NCI-H226 (cell line): Measurements from ENCODE around the gene TROAP.

Source experiments
- DNase-seq: peaks from one replicate; pipeline ENCODE4 v3.0.0-alpha.2; 2015

TROAP gene

GRCh38 chr12:49344486-49345050, 21.5 kb downstream of the TROAP start:
- no peak for DNase-seq

GRCh38 chr12:49345051-49345824, 22.2 kb downstream of the TROAP start:
- DNase-seq, result no peak

GRCh38 chr12:49345825-49346658, 23.0 kb downstream of the TROAP start:
- DNase-seq, result no peak

- no peak for DNase-seq
These were observed 23.7 kb downstream of the TROAP start, which contains the start of gene DNAJC22 for GRCh38 chr12:49346659-49347310. Gene DNAJC22, plus strand, starts transcription at chr12:49346888. Its CDS starts 1,985 bp downstream, at chr12:49348873.

- peak; percentile 99 for DNase-seq
These were observed 24.5 kb downstream of the TROAP start for GRCh38 chr12:49347311-49348193.

- DNase-seq, result no peak
These were observed 25.7 kb downstream of the TROAP start for GRCh38 chr12:49348781-49349180.

GRCh38 chr12:49349266-49349665, 26.2 kb downstream of the TROAP start:
- no peak for DNase-seq

GRCh38 chr12:49352351-49352750, 29.3 kb downstream of the TROAP start:
- DNase-seq, result no peak

GRCh38 chr12:49355913-49356312, 32.9 kb downstream of the TROAP start:
- DNase-seq, result no peak

- DNase-seq, result no peak
These were observed 34.1 kb downstream of the TROAP start for GRCh38 chr12:49357103-49357678.

GRCh38 chr12:49358483-49359141, 35.6 kb downstream of the TROAP start:
- peak; percentile 21 for DNase-seq

- no peak for DNase-seq
These were observed 36.6 kb downstream of the TROAP start for GRCh38 chr12:49359671-49360070.

GRCh38 chr12:49362077-49362476, 39.0 kb downstream of the TROAP start:
- no peak for DNase-seq

- DNase-seq, result peak; percentile 81
These were observed 41.9 kb downstream of the TROAP start for GRCh38 chr12:49364989-49365388.

GRCh38 chr12:49365542-49365941, 42.5 kb downstream of the TROAP start:
- peak; percentile 91 for DNase-seq

GRCh38 chr12:49366096-49366651, 43.1 kb downstream of the TROAP start:
- no peak for DNase-seq

GRCh38 chr12:49366652-49367380, 43.8 kb downstream of the TROAP start:
- DNase-seq, result peak; percentile 98

- peak; percentile 44 for DNase-seq
These were observed 44.6 kb downstream of the TROAP start, which contains the start of gene SPATS2 for GRCh38 chr12:49367381-49368239. Gene SPATS2, plus strand, starts transcription at chr12:49367462. Its CDS starts 93,551 bp downstream, at chr12:49461013.

- no peak for DNase-seq
These were observed 45.2 kb downstream of the TROAP start for GRCh38 chr12:49368240-49368600.
